Measurements from ENCODE around the gene KLHL42. TPM values are rescaled to one million over a fixed set of nuclear protein-coding genes. Genes with fewer than 3 reads are reported as not detected.
A peak's percentile ranks its signal among the peaks of the same experiment; 100 is the strongest.

Gene KLHL42
- total and polyA plus RNA-seq, 10 of the 15 experiments (the other 5 are each of a cell fraction or from before 2014, with no cell fraction given), result 2.1 to 18.2 (median 13.1) TPM

DNA sequence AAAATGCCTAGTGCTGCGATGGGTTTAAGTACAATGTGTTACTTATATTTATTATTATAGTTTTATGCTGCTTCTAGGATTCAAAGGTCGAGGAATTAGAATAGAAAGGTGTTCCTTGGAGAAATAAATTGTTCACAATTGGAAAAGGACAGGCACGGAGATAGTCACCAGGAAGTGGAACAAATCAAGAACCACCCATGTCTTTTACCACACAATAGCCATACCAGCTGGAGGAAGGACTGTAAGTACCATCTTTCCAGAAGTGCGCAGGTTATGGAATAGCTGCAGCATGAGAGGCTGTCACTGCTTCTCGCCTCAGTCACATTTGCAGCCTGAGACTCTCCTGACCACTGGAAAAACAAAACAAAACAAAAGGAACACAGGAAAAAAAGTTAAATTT, 40.5 kb downstream of the KLHL42 start:
- H3K27ac ChIP-seq (ENCODE audit: control insufficient read depth, insufficient read depth), result no peak overlapping the region
- 0 out of 4 replicates have a peak, but pooled peaks cover 0 to 2% of the 10 kb centered on the region in 2 experiments for H3K27me3 ChIP-seq (replicated peaks in 1 of 2; ENCODE audit: control insufficient read depth in 2 of 2, insufficient read depth in 2 of 2, low read length in 1 of 2)

DNA sequence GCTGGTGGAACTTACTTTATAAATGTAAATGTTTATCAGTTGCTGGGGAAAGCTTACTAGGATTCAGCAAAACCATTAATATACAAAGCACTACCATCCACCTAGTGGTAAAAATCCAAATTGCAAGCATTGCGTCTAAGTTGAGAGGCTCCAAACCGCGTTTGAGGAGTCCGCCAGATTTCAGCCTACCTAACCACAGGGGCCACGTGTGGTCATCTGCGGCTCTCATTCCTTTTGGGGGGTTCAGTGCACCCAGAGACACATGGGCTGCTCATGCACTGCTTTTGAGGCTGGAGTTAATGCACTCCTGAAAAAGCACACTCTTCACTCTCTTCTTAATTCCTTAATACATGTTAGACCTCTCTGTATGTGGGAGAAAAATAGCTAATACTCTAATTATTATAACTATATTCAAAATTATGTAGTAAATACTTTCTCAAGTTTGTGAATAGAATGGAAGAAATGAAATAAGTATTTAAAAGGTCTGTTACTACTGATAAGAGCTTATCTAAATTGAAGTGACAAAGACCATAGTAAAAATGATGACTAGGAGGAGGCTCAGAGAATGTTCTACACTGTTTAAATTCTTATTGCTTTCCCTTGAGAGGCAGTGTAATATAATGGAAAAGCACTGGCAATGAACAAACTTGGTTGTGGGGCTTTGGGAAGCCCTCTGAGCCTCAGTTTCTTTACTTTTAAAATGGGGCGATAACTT, 41.4 kb downstream of the KLHL42 start:
- ChIA-PET RAD21 (ENCODE audit: unreplicated experiment) (interaction anchor here (0.9 to 3.9 kb wide), 12 partner anchors 20 to 120 kb away, joined by 3 to 43 read pairs (median 5); partner anchors contain the start of genes KLHL42 and MANSC4), CTCF (interaction anchor here (0.6 to 5.5 kb wide), 42 partner anchors 9 to 1051 kb away, joined by 3 to 122 read pairs (median 4); partner anchors contain the start of genes KLHL42 and MANSC4), SMC1A (ENCODE audit: uncharacterized antibody, unreplicated experiment) (interaction anchor here (0.6 to 4.6 kb wide), 19 partner anchors 12 to 119 kb away, joined by 3 to 70 read pairs (median 3); no protein-coding TSS in a partner anchor), POLR2A (interaction anchor here (0.9 to 1.4 kb wide), 2 partner anchors 13 to 88 kb away, joined by 3 to 4 read pairs; no protein-coding TSS in a partner anchor)
- Histone ChIP-seq H3K79me2 (ENCODE audit: control insufficient read depth, insufficient read depth, low read length) (no peaks in the 10 kb centered on the region), H3K27ac (ENCODE audit: control insufficient read depth, insufficient read depth) (no peak overlapping the region; the same call in 1 of the 2 replicates), H3K27me3 (replicated peaks in 1 of 2; ENCODE audit: control insufficient read depth in 2 of 2, insufficient read depth in 2 of 2, low read length in 1 of 2) (0 out of 4 replicates have a peak, but pooled peaks cover 0 to 2% of the 10 kb centered on the region in 2 experiments), H3K4me3 (no peak overlapping the region), H4K20me1 (ENCODE audit: control insufficient read depth, insufficient read depth) (no peaks in the 10 kb centered on the region), H3K9ac (ENCODE audit: control insufficient read depth, insufficient read depth, low read length) (no peak overlapping the region), H3K36me3 (ENCODE audit: control insufficient read depth in 2 of 2, insufficient read depth in 2 of 2, low read length in 1 of 2) (no peaks in the 10 kb centered on the region), H2AFZ (ENCODE audit: control insufficient read depth, low read depth, low read length) (no peak overlapping the region), H3K4me1 (ENCODE audit: control insufficient read depth, insufficient read depth, low read length) (peaks cover 34% of the 10 kb centered on the region), H3K9me3 (replicated peaks; ENCODE audit: control insufficient read depth, insufficient read depth, low read length) (no peaks in the 10 kb centered on the region), H3K4me2 (ENCODE audit: control insufficient read depth, insufficient read depth) (peak overlapping the region; percentile 94)
- 15% methylated on average over 7 of the region's 7 CpGs for WGBS (ENCODE audit: insufficient coverage, insufficient replicate concordance, low lambda C conversion rate, missing lambda C conversion rate)
- DNase-seq (ENCODE audit: low read depth, low spot score) (peak; percentile 48), ATAC-seq (peak; percentile 61), FAIRE-seq (peak; percentile 41)
- intact Hi-C loops (cut with micrococcal nuclease; ENCODE audit: unreplicated experiment) (loop anchor here (1.0 to 5.0 kb wide), 3 partner anchors 71 to 119 kb away; no protein-coding TSS in a partner anchor), in situ Hi-C loops (cut with MboI) (no loop called here)
- no TSS peak for BruUV-seq (replicated peaks)
- TF ChIP-seq HDGF (IDR thresholded peaks at IDR 0.05) (no peak), TCF3 (IDR thresholded peaks at IDR 0.05; ENCODE audit: borderline replicate concordance, insufficient read depth, low read depth, low read length) (no peak), MXI1 (IDR thresholded peaks at IDR 0.05; ENCODE audit: low read depth, low read length) (no peak), NFYA (IDR thresholded peaks at IDR 0.05; ENCODE audit: borderline replicate concordance, low read depth, low read length) (no peak)
- TF ChIP-seq, protein P1, sequence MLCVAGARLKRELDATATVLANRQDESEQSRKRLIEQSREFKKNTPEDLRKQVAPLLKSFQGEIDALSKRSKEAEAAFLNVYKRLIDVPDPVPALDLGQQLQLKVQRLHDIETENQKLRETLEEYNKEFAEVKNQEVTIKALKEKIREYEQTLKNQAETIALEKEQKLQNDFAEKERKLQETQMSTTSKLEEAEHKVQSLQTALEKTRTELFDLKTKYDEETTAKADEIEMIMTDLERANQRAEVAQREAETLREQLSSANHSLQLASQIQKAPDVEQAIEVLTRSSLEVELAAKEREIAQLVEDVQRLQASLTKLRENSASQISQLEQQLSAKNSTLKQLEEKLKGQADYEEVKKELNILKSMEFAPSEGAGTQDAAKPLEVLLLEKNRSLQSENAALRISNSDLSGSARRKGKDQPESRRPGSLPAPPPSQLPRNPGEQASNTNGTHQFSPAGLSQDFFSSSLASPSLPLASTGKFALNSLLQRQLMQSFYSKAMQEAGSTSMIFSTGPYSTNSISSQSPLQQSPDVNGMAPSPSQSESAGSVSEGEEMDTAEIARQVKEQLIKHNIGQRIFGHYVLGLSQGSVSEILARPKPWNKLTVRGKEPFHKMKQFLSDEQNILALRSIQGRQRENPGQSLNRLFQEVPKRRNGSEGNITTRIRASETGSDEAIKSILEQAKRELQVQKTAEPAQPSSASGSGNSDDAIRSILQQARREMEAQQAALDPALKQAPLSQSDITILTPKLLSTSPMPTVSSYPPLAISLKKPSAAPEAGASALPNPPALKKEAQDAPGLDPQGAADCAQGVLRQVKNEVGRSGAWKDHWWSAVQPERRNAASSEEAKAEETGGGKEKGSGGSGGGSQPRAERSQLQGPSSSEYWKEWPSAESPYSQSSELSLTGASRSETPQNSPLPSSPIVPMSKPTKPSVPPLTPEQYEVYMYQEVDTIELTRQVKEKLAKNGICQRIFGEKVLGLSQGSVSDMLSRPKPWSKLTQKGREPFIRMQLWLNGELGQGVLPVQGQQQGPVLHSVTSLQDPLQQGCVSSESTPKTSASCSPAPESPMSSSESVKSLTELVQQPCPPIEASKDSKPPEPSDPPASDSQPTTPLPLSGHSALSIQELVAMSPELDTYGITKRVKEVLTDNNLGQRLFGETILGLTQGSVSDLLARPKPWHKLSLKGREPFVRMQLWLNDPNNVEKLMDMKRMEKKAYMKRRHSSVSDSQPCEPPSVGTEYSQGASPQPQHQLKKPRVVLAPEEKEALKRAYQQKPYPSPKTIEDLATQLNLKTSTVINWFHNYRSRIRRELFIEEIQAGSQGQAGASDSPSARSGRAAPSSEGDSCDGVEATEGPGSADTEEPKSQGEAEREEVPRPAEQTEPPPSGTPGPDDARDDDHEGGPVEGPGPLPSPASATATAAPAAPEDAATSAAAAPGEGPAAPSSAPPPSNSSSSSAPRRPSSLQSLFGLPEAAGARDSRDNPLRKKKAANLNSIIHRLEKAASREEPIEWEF (IDR thresholded peaks at IDR 0.05; ENCODE audit: insufficient replicate concordance, low read depth, low read length), result no peak
- TF ChIP-seq, protein P2, sequence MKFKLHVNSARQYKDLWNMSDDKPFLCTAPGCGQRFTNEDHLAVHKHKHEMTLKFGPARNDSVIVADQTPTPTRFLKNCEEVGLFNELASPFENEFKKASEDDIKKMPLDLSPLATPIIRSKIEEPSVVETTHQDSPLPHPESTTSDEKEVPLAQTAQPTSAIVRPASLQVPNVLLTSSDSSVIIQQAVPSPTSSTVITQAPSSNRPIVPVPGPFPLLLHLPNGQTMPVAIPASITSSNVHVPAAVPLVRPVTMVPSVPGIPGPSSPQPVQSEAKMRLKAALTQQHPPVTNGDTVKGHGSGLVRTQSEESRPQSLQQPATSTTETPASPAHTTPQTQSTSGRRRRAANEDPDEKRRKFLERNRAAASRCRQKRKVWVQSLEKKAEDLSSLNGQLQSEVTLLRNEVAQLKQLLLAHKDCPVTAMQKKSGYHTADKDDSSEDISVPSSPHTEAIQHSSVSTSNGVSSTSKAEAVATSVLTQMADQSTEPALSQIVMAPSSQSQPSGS (IDR thresholded peaks at IDR 0.05; ENCODE audit: low read length), result no peak

More for the DNA sequence above, 40.5 kb downstream of the KLHL42 start:
- BruUV-seq (replicated peaks), result no TSS peak
- Histone ChIP-seq H3K4me3 (no peak overlapping the region), H3K9ac (ENCODE audit: control insufficient read depth, insufficient read depth, low read length) (no peak overlapping the region), H3K9me3 (replicated peaks; ENCODE audit: control insufficient read depth, insufficient read depth, low read length) (no peaks in the 10 kb centered on the region), H3K36me3 (ENCODE audit: control insufficient read depth in 2 of 2, insufficient read depth in 2 of 2, low read length in 1 of 2) (no peaks in the 10 kb centered on the region), H3K79me2 (ENCODE audit: control insufficient read depth, insufficient read depth, low read length) (no peaks in the 10 kb centered on the region), H3K4me2 (ENCODE audit: control insufficient read depth, insufficient read depth) (no peak overlapping the region), H3K4me1 (ENCODE audit: control insufficient read depth, insufficient read depth, low read length) (peaks cover 34% of the 10 kb centered on the region), H2AFZ (ENCODE audit: control insufficient read depth, low read depth, low read length) (no peak overlapping the region), H4K20me1 (ENCODE audit: control insufficient read depth, insufficient read depth) (no peaks in the 10 kb centered on the region)
- in situ Hi-C loops (cut with MboI), result no loop called here
- POLR2A ChIA-PET, result interaction anchor here (1.4 kb wide), 1 partner anchor 87 kb away, joined by 4 read pairs; no protein-coding TSS in a partner anchor
- ATAC-seq (no peak), DNase-seq (ENCODE audit: low read depth, low spot score) (no peak), FAIRE-seq (no peak)
- TF ChIP-seq KAT2A (conservative IDR thresholded peaks at IDR 0.05; ENCODE audit: control insufficient read depth, low read depth, low read length), result no peak
- 67% methylated on average over 5 of the region's 5 CpGs for WGBS (ENCODE audit: insufficient coverage, insufficient replicate concordance, low lambda C conversion rate, missing lambda C conversion rate)
- SMC1A ChIA-PET (ENCODE audit: uncharacterized antibody, unreplicated experiment), result interaction anchor here (0.9 to 4.6 kb wide), 7 partner anchors 32 to 120 kb away, joined by 3 to 70 read pairs (median 4); no protein-coding TSS in a partner anchor
- intact Hi-C loops (cut with micrococcal nuclease; ENCODE audit: unreplicated experiment), result loop anchor here (2.0 to 5.0 kb wide), 2 partner anchors 72 to 120 kb away; no protein-coding TSS in a partner anchor
- CTCF ChIA-PET, result interaction anchor here (0.6 to 5.5 kb wide), 21 partner anchors 10 to 1052 kb away, joined by 3 to 122 read pairs (median 7); partner anchors contain the start of genes KLHL42 and MANSC4
- RAD21 ChIA-PET (ENCODE audit: unreplicated experiment), result interaction anchor here (0.9 to 3.9 kb wide), 9 partner anchors 20 to 120 kb away, joined by 3 to 43 read pairs (median 5); no protein-coding TSS in a partner anchor
